Panc1 (cell line): ENCODE data around the gene RNF125.

Experiments used
- POLR2AphosphoS5 ChIP-seq: IDR thresholded peaks from 2 replicates; pipeline ENCODE4 v1.6.1; 2012; ENCODE audit warnings: mild to moderate bottlenecking, low read depth, low read length, moderate library complexity
- SIN3A ChIP-seq: IDR thresholded peaks from 2 replicates; pipeline ENCODE4 v1.6.1; 2012; ENCODE audit warnings: low read depth, mild to moderate bottlenecking, low read length, moderate library complexity, borderline replicate concordance; ENCODE audit not compliant: insufficient read depth
- TF ChIP-seq, protein P1 (sequence below): fragments of 450-650 bp; IDR thresholded peaks from 2 replicates; pipeline ENCODE4 v1.5.1; 2017; ENCODE audit warnings: mild to moderate bottlenecking

DNA sequence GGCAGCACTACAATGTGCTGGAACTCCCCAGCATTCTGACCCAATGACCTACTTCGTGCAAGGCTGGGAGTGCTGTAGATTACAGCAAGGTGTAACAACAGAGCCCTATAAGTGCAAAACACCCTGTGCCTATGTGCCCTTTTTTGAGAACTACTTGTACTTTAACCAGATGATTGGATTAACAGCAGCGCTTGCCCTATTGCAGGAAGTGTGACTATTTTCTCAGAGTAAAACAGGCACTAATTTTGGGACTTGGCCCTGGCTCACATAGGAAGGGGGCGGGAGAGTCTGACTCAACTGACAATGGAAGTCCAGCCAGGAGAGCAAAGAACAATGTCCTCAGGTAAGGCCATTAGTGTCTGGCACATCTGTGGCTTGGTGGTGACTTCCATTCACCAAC lies 35.6 kb upstream of the RNF125 start:
- TF ChIP-seq, protein P1, sequence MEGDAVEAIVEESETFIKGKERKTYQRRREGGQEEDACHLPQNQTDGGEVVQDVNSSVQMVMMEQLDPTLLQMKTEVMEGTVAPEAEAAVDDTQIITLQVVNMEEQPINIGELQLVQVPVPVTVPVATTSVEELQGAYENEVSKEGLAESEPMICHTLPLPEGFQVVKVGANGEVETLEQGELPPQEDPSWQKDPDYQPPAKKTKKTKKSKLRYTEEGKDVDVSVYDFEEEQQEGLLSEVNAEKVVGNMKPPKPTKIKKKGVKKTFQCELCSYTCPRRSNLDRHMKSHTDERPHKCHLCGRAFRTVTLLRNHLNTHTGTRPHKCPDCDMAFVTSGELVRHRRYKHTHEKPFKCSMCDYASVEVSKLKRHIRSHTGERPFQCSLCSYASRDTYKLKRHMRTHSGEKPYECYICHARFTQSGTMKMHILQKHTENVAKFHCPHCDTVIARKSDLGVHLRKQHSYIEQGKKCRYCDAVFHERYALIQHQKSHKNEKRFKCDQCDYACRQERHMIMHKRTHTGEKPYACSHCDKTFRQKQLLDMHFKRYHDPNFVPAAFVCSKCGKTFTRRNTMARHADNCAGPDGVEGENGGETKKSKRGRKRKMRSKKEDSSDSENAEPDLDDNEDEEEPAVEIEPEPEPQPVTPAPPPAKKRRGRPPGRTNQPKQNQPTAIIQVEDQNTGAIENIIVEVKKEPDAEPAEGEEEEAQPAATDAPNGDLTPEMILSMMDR, result no peak
- TF ChIP-seq POLR2AphosphoS5, result no peak
- TF ChIP-seq SIN3A, result no peak
